Measurements from ENCODE around the gene SPEG. TPM values are rescaled to one million over a fixed set of nuclear protein-coding genes. Genes with fewer than 3 reads are reported as not detected.

The SPEG gene
- total and polyA plus RNA-seq, 2 of the 8 experiments (the other 6 are each of a cell fraction or from before 2014, with no cell fraction given) = 19.9 to 32.0 TPM

- no peak for TF ChIP-seq ATF2 (IDR thresholded peaks at IDR 0.05; ENCODE audit: low read length)
- no peak for TF ChIP-seq TAF1 (IDR thresholded peaks at IDR 0.05; ENCODE audit: low read depth, low read length)
- no peak for TF ChIP-seq MAFK (IDR thresholded peaks at IDR 0.05; ENCODE audit: low read depth, low read length)
- TF ChIP-seq KDM4A (IDR thresholded peaks at IDR 0.05; ENCODE audit: low read depth, low read length, severe bottlenecking) = no peak
- TF ChIP-seq BRCA1 (IDR thresholded peaks at IDR 0.05; ENCODE audit: low read depth, low read length) = no peak
- no peak for TF ChIP-seq SUZ12 (IDR thresholded peaks at IDR 0.05; ENCODE audit: low read length)
- TF ChIP-seq RNF2 (IDR thresholded peaks at IDR 0.05; ENCODE audit: borderline replicate concordance, low read depth, low read length, missing control alignments, poor library complexity, severe bottlenecking) = no peak
- no peak for TF ChIP-seq CBX8 (IDR thresholded peaks at IDR 0.05; ENCODE audit: borderline replicate concordance, low read depth, low read length)
- no peak for TF ChIP-seq SRF (IDR thresholded peaks at IDR 0.05; ENCODE audit: low read depth, low read length)
Measured at GRCh38 chr2:219444566-219445091, 10.0 kb downstream of the SPEG start (continued).
